ENCODE results near the gene RPL23. TPM values are rescaled to one million over a fixed set of nuclear protein-coding genes. Genes with fewer than 3 reads are reported as not detected.

Gene RPL23
- total RNA-seq, 2 donors from 2014 or later, result 1,194 to 1,262 TPM

- no peaks in the 10 kb centered on the region for H3K9me3 ChIP-seq (ENCODE audit: control insufficient read depth, low read length)
- H3K4me3 ChIP-seq (ENCODE audit: low read length), result no peak overlapping the region
- Mint-ChIP-seq H3K9me3 (no peaks in the 10 kb centered on the region), H3K27me3 (ENCODE audit: insufficient read depth) (no peaks in the 10 kb centered on the region), H3K36me3 (ENCODE audit: low read depth) (peaks cover 61% of the 10 kb centered on the region), H3K4me1 (peaks cover 11% of the 10 kb centered on the region), H3K27ac (no peak overlapping the region), H3K4me3 (no peak overlapping the region)
- TF ChIP-seq CTCF (conservative IDR thresholded peaks at IDR 0.05), result no peak
- H3K27me3 ChIP-seq (ENCODE audit: control insufficient read depth, insufficient read depth, low read length, poor library complexity, severe bottlenecking), result no peaks in the 10 kb centered on the region
- peak overlapping the region; percentile 58 for H3K27ac ChIP-seq (ENCODE audit: low read depth, low read length)
- WGBS, 2 experiments (ENCODE audit: insufficient coverage in 1 of 2, insufficient read length in 1 of 2), result 83 to 87% methylated on average over 3 to 6 of the region's 6 CpGs
- H3K4me1 ChIP-seq (ENCODE audit: control insufficient read depth, insufficient read depth, low read length), result peaks cover 4% of the 10 kb centered on the region
- peak overlapping the region; percentile 21 for H3K9ac ChIP-seq (ENCODE audit: extremely low read depth, low read length, poor library complexity, severe bottlenecking)
- DNase-seq, result no peak
- H3K36me3 ChIP-seq (ENCODE audit: control insufficient read depth, insufficient read depth, low read length), result peaks cover 86% of the 10 kb centered on the region
These were observed 40.1 kb upstream of the RPL23 start for GRCh38 chr17:38893607-38894006.

GRCh38 chr17:38893113-38893512 is 39.6 kb upstream of the RPL23 start:
- no peaks in the 10 kb centered on the region for H3K27me3 ChIP-seq (ENCODE audit: control insufficient read depth, insufficient read depth, low read length, poor library complexity, severe bottlenecking)
- Mint-ChIP-seq H3K27ac (no peak overlapping the region), H3K36me3 (ENCODE audit: low read depth) (peaks cover 58% of the 10 kb centered on the region), H3K9me3 (no peaks in the 10 kb centered on the region), H3K4me1 (peaks cover 11% of the 10 kb centered on the region), H3K4me3 (no peak overlapping the region), H3K27me3 (ENCODE audit: insufficient read depth) (no peaks in the 10 kb centered on the region)
- H3K27ac ChIP-seq (ENCODE audit: low read depth, low read length), result peak overlapping the region; percentile 58
- H3K9me3 ChIP-seq (ENCODE audit: control insufficient read depth, low read length), result no peaks in the 10 kb centered on the region
- peak; percentile 52 for DNase-seq
- H3K36me3 ChIP-seq (ENCODE audit: control insufficient read depth, insufficient read depth, low read length), result peaks cover 88% of the 10 kb centered on the region
- H3K9ac ChIP-seq (ENCODE audit: extremely low read depth, low read length, poor library complexity, severe bottlenecking), result no peak overlapping the region
- no peak for TF ChIP-seq CTCF (conservative IDR thresholded peaks at IDR 0.05)
- no peak overlapping the region for H3K4me3 ChIP-seq (ENCODE audit: low read length)
- H3K4me1 ChIP-seq (ENCODE audit: control insufficient read depth, insufficient read depth, low read length), result peaks cover 4% of the 10 kb centered on the region
- WGBS, 2 experiments (ENCODE audit: insufficient coverage in 1 of 2, insufficient read length in 1 of 2), result 85 to 87% methylated on average over 2 to 5 of the region's 5 CpGs

- Mint-ChIP-seq H3K27me3 (ENCODE audit: insufficient read depth) (no peaks in the 10 kb centered on the region), H3K36me3 (ENCODE audit: low read depth) (peaks cover 55% of the 10 kb centered on the region), H3K9me3 (no peaks in the 10 kb centered on the region), H3K27ac (no peak overlapping the region), H3K4me1 (peaks cover 12% of the 10 kb centered on the region), H3K4me3 (no peak overlapping the region)
- Histone ChIP-seq H3K27me3 (ENCODE audit: control insufficient read depth, insufficient read depth, low read length, poor library complexity, severe bottlenecking) (no peaks in the 10 kb centered on the region), H3K4me1 (ENCODE audit: control insufficient read depth, insufficient read depth, low read length) (peaks cover 4% of the 10 kb centered on the region), H3K9ac (ENCODE audit: extremely low read depth, low read length, poor library complexity, severe bottlenecking) (no peak overlapping the region), H3K4me3 (ENCODE audit: low read length) (no peak overlapping the region), H3K9me3 (ENCODE audit: control insufficient read depth, low read length) (no peaks in the 10 kb centered on the region), H3K27ac (ENCODE audit: low read depth, low read length) (no peak overlapping the region), H3K36me3 (ENCODE audit: control insufficient read depth, insufficient read depth, low read length) (peaks cover 88% of the 10 kb centered on the region)
- no peak for TF ChIP-seq CTCF (conservative IDR thresholded peaks at IDR 0.05)
- WGBS, 2 experiments (ENCODE audit: insufficient coverage in 1 of 2, insufficient read length in 1 of 2), result 93 to 98% methylated on average over 5 to 13 of the region's 13 CpGs
- no peak for DNase-seq
These were observed 39.1 kb upstream of the RPL23 start for GRCh38 chr17:38892620-38893019.

Data from endodermal cell (in vitro differentiated cells).